HS-27A (cell line): ENCODE data around the gene ENTPD1.
"Not testable (repeated sequence)": the region's sequence is repeated elsewhere in the genome, so short reads cannot be mapped to it uniquely, and the experiment has no call there.

Experiments used
- DNase-seq: peaks from one replicate; pipeline ENCODE4 v3.0.0-alpha.2; 2012; ENCODE audit warnings: low read depth, missing footprints

The ENTPD1 gene

GRCh38 chr10:95759233-95759826 is 3.4 kb downstream of the ENTPD1 start:
- DNase-seq: no peak

GRCh38 chr10:95761939-95762492 is 6.1 kb downstream of the ENTPD1 start:
- no peak for DNase-seq

- no peak for DNase-seq
These were observed 12.1 kb downstream of the ENTPD1 start for GRCh38 chr10:95767884-95768556.

- no peak for DNase-seq
These were observed 14.2 kb downstream of the ENTPD1 start for GRCh38 chr10:95770084-95770720.

GRCh38 chr10:95773454-95773853 is 17.5 kb downstream of the ENTPD1 start:
- DNase-seq: not testable (repeated sequence)

GRCh38 chr10:95777638-95778037 is 21.7 kb downstream of the ENTPD1 start:
- not testable (repeated sequence) for DNase-seq

GRCh38 chr10:95782318-95782717 is 26.4 kb downstream of the ENTPD1 start:
- DNase-seq: no peak

- no peak for DNase-seq
These were observed 27.8 kb downstream of the ENTPD1 start for GRCh38 chr10:95783741-95784140.

GRCh38 chr10:95784279-95784913 is 28.4 kb downstream of the ENTPD1 start:
- no peak for DNase-seq

GRCh38 chr10:95785317-95785716 is 29.4 kb downstream of the ENTPD1 start:
- no peak for DNase-seq

GRCh38 chr10:95785942-95786669 is 30.1 kb downstream of the ENTPD1 start:
- no peak for DNase-seq

- DNase-seq: no peak
These were observed 31.5 kb downstream of the ENTPD1 start for GRCh38 chr10:95787447-95787846.

- peak; percentile 11 for DNase-seq
These were observed 32.9 kb downstream of the ENTPD1 start for GRCh38 chr10:95788830-95789229.

- DNase-seq: no peak
These were observed 33.9 kb downstream of the ENTPD1 start for GRCh38 chr10:95789902-95790301.

GRCh38 chr10:95790982-95791381 is 35.0 kb downstream of the ENTPD1 start:
- DNase-seq: no peak

GRCh38 chr10:95791425-95791979 is 35.5 kb downstream of the ENTPD1 start:
- no peak for DNase-seq

- DNase-seq: no peak
These were observed 36.3 kb downstream of the ENTPD1 start for GRCh38 chr10:95792211-95792780.

- no peak for DNase-seq
These were observed 36.9 kb downstream of the ENTPD1 start for GRCh38 chr10:95792874-95793285.

GRCh38 chr10:95793401-95794045 is 37.6 kb downstream of the ENTPD1 start:
- no peak for DNase-seq

- DNase-seq: no peak
These were observed 38.2 kb downstream of the ENTPD1 start for GRCh38 chr10:95794195-95794594.

GRCh38 chr10:95795602-95796001 is 39.6 kb downstream of the ENTPD1 start:
- no peak for DNase-seq
